Activated naive CD4-positive, alpha-beta T cell treated with anti-CD3 and anti-CD28 coated beads, Interleukin-2, amount 50 U/mL, for 72 hours (primary cell): ENCODE results near the gene SAA2. TPM values are rescaled to one million over a fixed set of nuclear protein-coding genes. Genes with fewer than 3 reads are reported as not detected.
"Not testable (repeated sequence)": the region's sequence is repeated elsewhere in the genome, so short reads cannot be mapped to it uniquely, and the experiment has no call there.

ENCODE experiments used
- ATAC-seq, 2 donors: fragments of 150-1000 bp; cut with Tn5 transposase; 2 replicates each; pipeline ENCODE4 v1.10.0; 2021; ENCODE audit warnings: mild to moderate bottlenecking in 2 of 2, moderate library complexity in 2 of 2
- DNase-seq, 2 donors: peaks; one replicate each; pipeline ENCODE4 v3.0.0; 2021 to 2022; ENCODE audit warnings: low spot score in 2 of 2
- H3K27ac Mint-ChIP-seq, 2 donors: one replicate each; pipeline ENCODE4 v1.8.0; 2022; ENCODE audit warnings: mild to moderate bottlenecking in 2 of 2, mixed read lengths in 2 of 2
- H3K36me3 Mint-ChIP-seq, 2 donors: one replicate each; pipeline ENCODE4 v1.8.0; 2022; ENCODE audit warnings: mixed read lengths in 2 of 2
- H3K9me3 Mint-ChIP-seq, 2 donors: one replicate each; pipeline ENCODE4 v1.8.0; 2022; ENCODE audit warnings: mixed read lengths in 2 of 2
- total RNA-seq, 2 donors: library from RNA; stranded (reverse); gene quantifications; one replicate each; pipeline ENCODE4 v1.2.3, GENCODE V29; 2022

Gene SAA2
- not detected for total RNA-seq

- Mint-ChIP-seq H3K36me3 (no peaks in the 10 kb centered on the region), H3K9me3 (no peaks in the 10 kb centered on the region), H3K27ac (no peak within 1 kb of the TSS)
- DNase-seq = no peak
- ATAC-seq = no peak
Measured at GRCh38 chr11:18248561-18248960, at the start of gene SAA2. Gene SAA2, minus strand, starts transcription at chr11:18248668. Its CDS starts 657 bp downstream, at chr11:18248011.

- ATAC-seq = no peak
- no peak for DNase-seq
- Mint-ChIP-seq H3K27ac (no peak overlapping the region), H3K36me3 (peaks cover 22 to 27% of the 10 kb centered on the region in 2 donors), H3K9me3 (no peaks in the 10 kb centered on the region)
Measured at GRCh38 chr11:18295316-18295715, 46.8 kb upstream of the SAA2 start.

GRCh38 chr11:18294862-18295261, 46.4 kb upstream of the SAA2 start:
- peak; percentile 70 to 94 for ATAC-seq
- peak overlapping the region in 1 of 2 donors; percentile 5 for H3K27ac Mint-ChIP-seq
- no peak for DNase-seq

GRCh38 chr11:18288911-18289310, 40.4 kb upstream of the SAA2 start:
- Mint-ChIP-seq H3K27ac (no peak overlapping the region), H3K36me3 (peaks cover 11 to 20% of the 10 kb centered on the region in 2 donors), H3K9me3 (no peaks in the 10 kb centered on the region)
- DNase-seq (no peak), ATAC-seq (no peak)

More at GRCh38 chr11:18294862-18295261, 46.4 kb upstream of the SAA2 start:
- H3K9me3 Mint-ChIP-seq = no peaks in the 10 kb centered on the region
- peaks cover 22 to 27% of the 10 kb centered on the region in 2 donors for H3K36me3 Mint-ChIP-seq

GRCh38 chr11:18285841-18286240, 37.4 kb upstream of the SAA2 start:
- no peaks in the 10 kb centered on the region for H3K9me3 Mint-ChIP-seq
- peaks cover 5 to 25% of the 10 kb centered on the region in 2 donors for H3K36me3 Mint-ChIP-seq

GRCh38 chr11:18282626-18283025, 34.2 kb upstream of the SAA2 start:
- no peak for ATAC-seq
- no peak for DNase-seq
- Mint-ChIP-seq H3K27ac (peak overlapping the region in 1 of 2 donors; percentile 4), H3K9me3 (no peaks in the 10 kb centered on the region), H3K36me3 (peaks cover 5 to 29% of the 10 kb centered on the region in 2 donors)

More at GRCh38 chr11:18285841-18286240, 37.4 kb upstream of the SAA2 start:
- H3K27ac Mint-ChIP-seq = no peak overlapping the region
- DNase-seq (no peak), ATAC-seq (no peak)

- H3K27ac Mint-ChIP-seq = peak overlapping the region; percentile 3 to 88
- ATAC-seq = peak in 1 of 2 donors; percentile 24
- no peak for DNase-seq
- H3K36me3 Mint-ChIP-seq = peaks cover 5 to 13% of the 10 kb centered on the region in 2 donors
- no peaks in the 10 kb centered on the region for H3K9me3 Mint-ChIP-seq
Measured at GRCh38 chr11:18280438-18281045, 32.1 kb upstream of the SAA2 start.

GRCh38 chr11:18277565-18278271, 29.2 kb upstream of the SAA2 start:
- Mint-ChIP-seq H3K9me3 (no peaks in the 10 kb centered on the region), H3K27ac (peak overlapping the region in 1 of 2 donors; percentile 1), H3K36me3 (peaks cover 0 to 13% of the 10 kb centered on the region in 2 donors)
- ATAC-seq (no peak), DNase-seq (no peak)

- ATAC-seq = no peak
- no peak overlapping the region for H3K27ac Mint-ChIP-seq
- H3K9me3 Mint-ChIP-seq = no peaks in the 10 kb centered on the region
- DNase-seq = no peak
- H3K36me3 Mint-ChIP-seq = peaks cover 0 to 5% of the 10 kb centered on the region in 2 donors
Measured at GRCh38 chr11:18271206-18271605, 22.7 kb upstream of the SAA2 start.

- Mint-ChIP-seq H3K27ac (no peak overlapping the region), H3K9me3 (no peaks in the 10 kb centered on the region), H3K36me3 (peaks cover 0 to under 1% of the 10 kb centered on the region in 2 donors)
- ATAC-seq (no peak), DNase-seq (no peak)
Measured at GRCh38 chr11:18270102-18270501, 21.6 kb upstream of the SAA2 start.

GRCh38 chr11:18269252-18269651, 20.8 kb upstream of the SAA2 start:
- H3K9me3 Mint-ChIP-seq, ATAC-seq, DNase-seq, H3K27ac Mint-ChIP-seq, H3K36me3 Mint-ChIP-seq: not testable (repeated sequence)

- not testable (repeated sequence) for H3K9me3 Mint-ChIP-seq, DNase-seq, H3K36me3 Mint-ChIP-seq, H3K27ac Mint-ChIP-seq
- peak; percentile 59 to 80 for ATAC-seq
Measured at GRCh38 chr11:18267335-18268133, 19.1 kb upstream of the SAA2 start.

GRCh38 chr11:18265949-18266348, 17.5 kb upstream of the SAA2 start, which contains the start of gene SAA1:
Gene SAA1, plus strand, starts transcription at chr11:18266264. Its CDS starts 624 bp downstream, at chr11:18266888.
- H3K27ac Mint-ChIP-seq = no peak within 1 kb of the TSS
- no peak for ATAC-seq
- no peaks in the 10 kb centered on the region for H3K9me3 Mint-ChIP-seq

GRCh38 chr11:18264677-18265555, 16.4 kb upstream of the SAA2 start:
- Mint-ChIP-seq H3K9me3 (no peaks in the 10 kb centered on the region), H3K36me3 (no peaks in the 10 kb centered on the region), H3K27ac (peak overlapping the region in 1 of 2 donors; percentile 2)
- DNase-seq (no peak), ATAC-seq (no peak)

More at GRCh38 chr11:18265949-18266348, 17.5 kb upstream of the SAA2 start, which contains the start of gene SAA1:
- no peak for DNase-seq
- H3K36me3 Mint-ChIP-seq = no peaks in the 10 kb centered on the region

- no peaks in the 10 kb centered on the region for H3K36me3 Mint-ChIP-seq
- peak overlapping the region in 1 of 2 donors; percentile 2 for H3K27ac Mint-ChIP-seq
- no peaks in the 10 kb centered on the region for H3K9me3 Mint-ChIP-seq
- DNase-seq (no peak), ATAC-seq (no peak)
Measured at GRCh38 chr11:18264035-18264434, 15.6 kb upstream of the SAA2 start.
